ENCODE results near the gene DPT.

DPT gene

DNA sequence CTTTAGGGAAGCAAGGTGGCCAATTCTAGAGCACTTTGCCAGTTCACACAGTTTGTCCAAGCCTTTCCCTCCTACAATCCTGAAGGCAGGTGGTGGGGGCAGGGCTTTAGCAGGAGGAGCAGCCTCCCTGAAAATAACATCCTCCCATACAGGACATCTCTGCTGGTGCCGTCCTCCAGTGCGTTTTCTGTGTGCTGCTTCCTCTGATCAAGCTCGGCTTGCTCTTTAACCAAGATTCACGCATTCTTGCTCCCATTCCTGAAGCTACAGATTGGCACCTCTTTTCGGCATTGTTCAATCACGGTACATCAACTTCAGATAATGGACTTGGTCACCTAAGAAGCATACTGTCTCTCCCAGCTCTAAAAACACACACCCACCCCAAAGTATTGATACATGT, 7.5 kb upstream of the DPT start:
- in situ Hi-C loops (cut with HindIII; ENCODE audit: low sequenced_read_pairs), result no loop called here

GRCh38 chr1:168735974-168736373, 7.0 kb upstream of the DPT start:
- in situ Hi-C loops (cut with HindIII; ENCODE audit: low sequenced_read_pairs), result no loop called here

GRCh38 chr1:168734946-168735345, 5.9 kb upstream of the DPT start:
- in situ Hi-C loops (cut with HindIII; ENCODE audit: low sequenced_read_pairs), result no loop called here

DNA sequence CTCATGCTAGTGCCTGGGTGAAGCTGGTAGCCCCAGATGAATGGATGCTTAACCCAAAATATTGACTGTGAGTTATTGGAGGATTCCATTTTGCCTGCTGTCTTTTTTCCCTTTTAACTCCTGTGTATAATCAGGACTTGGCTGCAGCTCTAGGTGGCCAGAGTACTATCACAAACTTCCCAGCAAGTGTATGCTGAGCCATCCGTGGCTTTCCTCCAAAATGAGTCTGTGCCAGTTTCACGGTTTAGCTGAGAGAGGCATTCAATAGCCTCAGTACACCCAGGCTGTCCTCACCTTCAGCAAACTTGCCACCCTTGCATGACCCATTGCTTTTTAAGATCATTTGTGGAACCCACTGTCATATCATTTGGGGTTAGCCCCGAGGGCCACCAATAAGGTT, 5.3 kb upstream of the DPT start:
- in situ Hi-C loops (cut with HindIII; ENCODE audit: low sequenced_read_pairs), result no loop called here

DNA sequence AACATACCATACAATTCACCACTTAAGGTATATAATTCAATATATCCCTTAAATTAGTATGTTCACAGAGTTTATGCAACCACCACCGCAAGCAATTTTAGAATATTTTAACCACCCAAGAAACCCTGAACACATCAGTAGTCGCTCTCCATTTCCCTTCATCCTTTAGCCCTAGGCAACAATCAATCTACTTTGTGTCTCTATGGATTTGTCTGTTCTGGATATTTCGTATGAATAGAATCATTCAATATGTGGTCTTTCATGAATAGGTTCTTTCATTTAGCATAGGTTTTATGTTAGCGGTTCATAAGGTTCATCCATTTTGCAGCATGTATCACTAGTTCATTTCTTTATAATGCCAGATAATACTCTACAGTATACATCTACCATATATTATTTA, 4.2 kb upstream of the DPT start:
- in situ Hi-C loops (cut with HindIII; ENCODE audit: low sequenced_read_pairs), result no loop called here

- in situ Hi-C loops (cut with HindIII; ENCODE audit: low sequenced_read_pairs), result no loop called here
Measured at GRCh38 chr1:168732736-168733135, 3.7 kb upstream of the DPT start.

- in situ Hi-C loops (cut with HindIII; ENCODE audit: low sequenced_read_pairs), result no loop called here
Measured at GRCh38 chr1:168731244-168731953, 2.4 kb upstream of the DPT start.

DNA sequence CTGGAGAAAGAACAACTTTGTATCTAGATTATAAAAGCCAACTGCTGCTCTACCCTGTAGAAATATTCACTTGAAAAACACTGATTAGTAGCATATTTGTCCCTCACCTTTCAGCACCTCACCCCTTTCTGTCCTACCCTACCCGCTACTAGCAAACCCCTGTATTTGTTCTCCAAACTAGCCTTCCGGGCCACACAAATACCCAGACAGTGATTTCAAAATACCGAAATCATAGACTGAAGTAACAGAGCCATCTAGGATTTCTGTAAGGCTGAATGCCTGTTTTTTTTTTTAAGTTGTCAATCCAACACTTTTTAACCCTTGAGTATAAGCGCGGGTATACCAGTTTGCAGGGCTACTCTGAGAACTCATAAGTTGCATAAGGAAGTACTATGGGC, 398 bp upstream of the DPT start:
- in situ Hi-C loops (cut with HindIII; ENCODE audit: low sequenced_read_pairs), result no loop called here

DNA sequence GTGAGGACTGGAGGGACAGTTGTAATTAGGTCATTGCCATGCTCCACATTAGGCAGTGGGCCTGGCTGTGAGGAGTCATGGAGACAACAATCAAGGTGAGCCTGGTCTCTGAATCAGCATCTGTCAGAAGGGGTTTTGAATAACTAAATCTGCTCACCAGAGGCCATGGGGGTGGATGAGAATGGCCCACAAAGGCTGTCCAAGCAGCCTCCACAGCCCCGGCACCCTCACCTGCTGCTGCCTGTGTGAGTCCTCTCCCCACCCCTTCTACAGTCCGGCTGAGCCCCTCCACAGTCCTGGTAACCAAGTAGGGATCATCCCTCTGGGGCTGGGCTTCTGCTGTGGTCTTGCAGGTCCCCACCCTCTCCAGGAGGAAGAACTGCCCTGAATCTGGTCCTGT, 2.3 kb downstream of the DPT start:
- in situ Hi-C loops (cut with HindIII; ENCODE audit: low sequenced_read_pairs), result no loop called here

- in situ Hi-C loops (cut with HindIII; ENCODE audit: low sequenced_read_pairs), result no loop called here
Measured at GRCh38 chr1:168726281-168726680, 2.7 kb downstream of the DPT start.

GRCh38 chr1:168725831-168726230, 3.2 kb downstream of the DPT start:
- in situ Hi-C loops (cut with HindIII; ENCODE audit: low sequenced_read_pairs), result no loop called here

DNA sequence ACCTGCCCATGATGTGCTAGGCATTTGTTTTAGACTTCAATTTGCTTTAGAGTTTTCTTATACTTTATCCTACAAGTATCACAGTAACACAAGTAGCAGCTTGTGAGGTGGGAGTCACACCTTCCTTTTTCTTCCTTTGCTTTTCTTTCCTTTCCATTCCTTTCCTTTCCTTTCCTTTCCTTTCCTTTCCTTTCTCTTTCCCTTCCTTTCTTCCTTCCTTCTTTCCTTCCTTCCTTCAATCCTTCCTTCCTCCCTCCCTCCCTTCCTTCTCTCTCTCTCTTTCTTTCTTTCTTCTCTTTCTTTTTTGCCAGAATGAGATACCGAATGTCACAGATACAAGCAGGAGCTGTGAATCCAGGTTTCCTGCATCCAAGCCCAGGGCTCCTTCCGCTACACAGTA, 3.9 kb downstream of the DPT start:
- in situ Hi-C loops (cut with HindIII; ENCODE audit: low sequenced_read_pairs), result no loop called here

GRCh38 chr1:168723000-168723399, 6.0 kb downstream of the DPT start:
- in situ Hi-C loops (cut with HindIII; ENCODE audit: low sequenced_read_pairs), result no loop called here

DNA sequence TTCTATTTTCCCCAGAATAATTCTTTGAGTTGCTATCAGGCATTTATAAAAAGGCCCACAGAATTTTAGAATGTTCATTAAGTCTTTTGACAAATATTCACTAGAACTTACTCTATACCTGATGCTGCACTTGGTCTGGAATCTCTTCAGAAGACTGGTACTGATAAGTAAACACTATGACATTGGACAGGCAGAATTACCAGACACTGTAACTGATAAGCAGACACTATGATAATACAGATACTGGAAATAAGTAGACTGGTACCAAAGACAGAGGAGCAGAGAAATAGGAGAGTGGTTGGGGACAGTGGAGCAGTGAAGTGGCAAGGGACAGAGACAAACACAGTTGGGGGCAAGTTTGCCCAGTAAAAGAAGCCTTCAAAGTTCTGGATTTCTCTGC, 8.2 kb downstream of the DPT start:
- in situ Hi-C loops (cut with HindIII; ENCODE audit: low sequenced_read_pairs), result no loop called here

DNA sequence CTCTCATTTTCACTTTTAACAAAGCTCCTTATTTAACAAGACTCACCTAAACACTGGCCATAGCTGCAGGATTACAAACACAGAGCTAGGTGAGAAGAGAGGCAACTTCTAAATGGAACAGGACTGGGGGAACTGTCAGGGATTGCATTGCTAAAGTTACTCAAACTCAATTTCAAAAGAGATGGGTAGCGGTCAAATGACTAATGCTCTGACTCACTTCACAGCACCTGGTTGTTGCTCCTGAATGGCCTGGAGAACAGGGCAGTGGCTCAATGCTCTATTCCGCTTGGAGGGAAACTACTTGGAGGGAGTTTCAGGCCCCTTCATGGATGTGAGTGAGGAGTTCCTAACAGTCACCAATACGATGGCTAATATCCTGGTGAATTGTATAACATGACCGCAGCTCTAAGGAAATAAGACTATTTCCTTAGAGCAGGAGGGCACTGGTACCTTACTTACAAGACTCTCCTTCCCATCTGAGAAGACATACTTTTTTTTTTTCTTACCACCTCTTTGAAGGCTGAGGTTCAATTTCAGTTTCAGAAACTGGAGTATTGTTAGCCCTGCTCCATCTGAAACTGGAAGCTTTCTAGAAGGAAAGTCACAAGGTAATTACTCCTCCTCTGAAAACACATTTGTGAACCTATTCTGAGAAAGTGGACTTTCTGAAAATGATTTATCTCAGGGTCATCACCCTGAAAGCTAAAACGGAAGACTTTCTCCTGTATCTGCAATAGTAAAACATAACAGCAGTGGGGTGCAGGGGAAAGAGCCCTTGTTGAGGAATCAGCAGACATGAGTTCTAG, 9.5 kb downstream of the DPT start:
- in situ Hi-C loops (cut with HindIII; ENCODE audit: low sequenced_read_pairs), result no loop called here

DNA sequence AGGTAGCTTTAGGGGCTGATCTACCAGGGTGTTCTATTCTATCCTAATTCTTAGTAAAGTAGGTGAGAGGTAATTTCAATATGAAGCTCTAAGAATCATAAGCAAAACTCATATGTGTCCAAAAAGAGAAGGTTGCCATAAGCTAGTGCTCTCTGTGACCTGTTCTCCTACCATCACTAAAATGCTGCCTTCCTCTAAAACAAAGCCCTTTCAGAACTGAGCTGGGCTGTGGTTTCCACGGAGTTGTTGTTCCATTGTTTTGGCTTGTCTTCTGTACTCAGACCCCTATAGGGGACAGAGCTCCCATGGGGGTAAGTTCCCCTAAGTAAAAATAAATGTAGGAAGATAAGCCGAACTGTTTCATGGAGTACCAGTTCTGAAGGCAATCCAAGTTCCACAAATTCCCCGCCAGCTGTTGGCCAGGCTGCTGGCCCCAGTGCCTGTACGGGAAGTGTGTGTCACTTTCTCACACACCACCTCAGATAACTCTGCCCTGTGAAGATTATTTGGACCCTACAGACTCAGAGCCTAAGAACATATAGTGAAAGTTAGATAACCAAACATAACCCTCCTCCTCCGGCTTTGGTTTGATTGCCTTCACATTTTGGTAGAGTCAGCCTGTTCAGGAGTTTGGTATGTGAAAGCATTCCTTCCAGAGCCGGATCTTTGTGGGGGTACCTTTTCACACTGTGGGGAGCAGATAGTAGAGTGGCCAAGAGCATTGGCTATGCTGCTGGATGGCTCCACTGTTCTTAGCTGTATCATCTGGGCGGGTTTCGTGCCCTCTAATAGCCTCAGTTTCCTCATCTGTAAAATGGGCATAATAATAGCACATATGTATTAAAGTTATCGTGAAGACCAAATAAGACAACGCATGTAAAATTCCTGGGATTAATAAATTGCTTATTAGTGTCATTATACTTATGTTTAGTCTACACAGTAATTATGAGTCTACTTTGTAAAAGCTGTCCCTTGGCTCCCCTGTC, 10.8 kb downstream of the DPT start:
- in situ Hi-C loops (cut with HindIII; ENCODE audit: low sequenced_read_pairs), result no loop called here

DNA sequence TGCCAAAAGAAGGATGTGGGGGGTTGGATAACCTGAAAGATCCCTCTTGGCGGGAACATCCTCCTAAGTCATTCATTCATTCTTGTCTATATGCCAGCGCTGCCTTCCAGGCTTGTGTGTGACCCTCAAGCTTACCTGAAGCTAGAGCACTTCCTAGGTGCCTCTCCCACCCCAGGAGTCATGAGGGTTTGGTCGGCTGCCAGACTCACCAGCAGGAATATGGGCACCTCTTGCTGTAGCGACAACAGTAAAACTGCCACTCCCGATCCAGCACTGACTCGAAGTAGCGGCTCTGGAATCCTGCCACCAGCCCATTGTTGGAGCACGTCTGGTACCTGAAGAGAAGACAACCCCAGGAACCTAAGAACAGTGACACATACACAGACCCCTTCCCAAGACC, 15.0 kb downstream of the DPT start:
- in situ Hi-C loops (cut with HindIII; ENCODE audit: low sequenced_read_pairs), result no loop called here

DNA sequence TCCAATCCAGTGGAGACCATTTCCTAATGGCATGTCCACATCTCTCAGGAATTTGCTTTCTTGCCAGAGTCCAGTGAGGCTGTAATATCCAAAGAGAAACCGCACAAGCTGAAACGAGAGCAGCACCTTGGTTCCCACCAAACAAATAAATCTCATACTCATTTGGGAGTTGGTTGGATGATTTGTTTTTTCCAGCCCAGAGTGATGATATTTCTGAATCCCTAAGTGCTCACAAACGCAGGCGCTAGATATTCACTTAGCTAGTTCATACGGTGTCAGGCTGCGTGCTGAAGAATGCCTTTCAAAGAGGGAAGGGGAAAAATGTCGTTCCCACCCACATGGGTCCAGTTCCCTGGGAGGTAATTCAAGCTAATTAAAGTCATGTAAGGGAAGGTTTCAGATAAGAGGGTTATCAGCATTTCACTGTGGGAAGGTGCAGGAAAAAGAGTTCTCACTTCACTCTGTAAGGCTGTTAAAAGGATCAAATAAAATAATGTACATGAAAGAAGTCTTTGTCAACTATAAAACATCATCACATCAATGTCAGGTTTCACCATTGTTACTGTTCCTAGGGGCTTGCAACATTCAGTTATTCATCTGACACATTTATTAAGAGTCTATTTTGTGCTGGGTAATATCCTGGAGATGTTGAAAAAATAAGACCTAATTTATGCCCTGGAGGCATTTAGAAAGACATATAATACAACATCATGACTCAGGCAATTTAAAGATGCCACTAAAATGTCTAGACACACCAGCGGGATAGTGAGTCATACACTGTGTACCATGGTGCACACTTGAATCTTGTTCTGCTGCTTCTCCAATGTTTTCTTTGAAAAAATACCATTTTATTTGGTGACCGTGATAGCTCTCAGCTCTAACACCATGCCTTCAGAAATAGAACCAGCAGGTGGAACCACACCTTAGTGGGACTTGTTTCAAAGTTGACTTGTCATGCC, 19.3 kb downstream of the DPT start:
- in situ Hi-C loops (cut with HindIII; ENCODE audit: low sequenced_read_pairs), result no loop called here

DNA sequence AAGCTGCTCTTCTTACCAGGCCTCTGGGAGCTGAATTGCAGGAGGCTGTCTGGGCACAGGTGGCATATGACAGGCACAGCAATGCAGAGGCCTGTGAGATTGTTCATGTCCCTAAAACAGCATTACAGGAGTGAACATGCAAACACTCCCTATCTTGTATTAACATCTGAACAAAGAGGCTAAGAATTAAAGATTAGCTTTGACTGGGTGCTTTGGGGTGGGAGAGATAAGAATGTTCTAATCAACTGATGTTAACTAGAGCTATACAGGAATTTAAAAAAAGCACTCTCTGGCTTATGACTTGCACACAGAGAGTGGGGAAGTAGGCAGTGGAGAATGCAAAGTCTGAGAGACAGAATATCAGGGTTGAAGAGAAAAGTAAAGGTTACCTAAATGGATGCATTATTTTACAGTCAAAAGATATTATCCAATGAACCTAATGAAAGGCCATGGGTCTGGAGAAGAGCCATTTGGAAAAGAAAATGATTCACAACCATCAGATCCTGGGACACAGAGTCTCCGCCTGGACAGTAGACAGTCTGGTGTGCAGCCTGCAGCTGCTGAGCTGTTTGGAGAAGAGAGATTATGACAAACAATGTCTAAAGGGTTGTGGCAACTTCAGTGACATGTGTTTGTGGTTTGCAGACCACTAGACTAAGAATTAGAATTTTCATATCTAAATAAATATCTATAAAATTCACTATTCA, 20.2 kb downstream of the DPT start:
- in situ Hi-C loops (cut with HindIII; ENCODE audit: low sequenced_read_pairs), result no loop called here
